Measurements from ENCODE around the gene SLC39A12.
A peak's percentile ranks its signal among the peaks of the same experiment; 100 is the strongest.

The SLC39A12 gene

GRCh38 chr10:17984563-17984962 lies 32.8 kb downstream of the SLC39A12 start:
- DNase-seq (ENCODE audit: low spot score) = no peak
- Histone ChIP-seq H3K4me3 (no peak overlapping the region), H3K27ac (no peak overlapping the region)
- no peak for TF ChIP-seq CTCF (IDR thresholded peaks at IDR 0.05)

- no peak for TF ChIP-seq CTCF (IDR thresholded peaks at IDR 0.05)
- no peak overlapping the region for H3K27ac ChIP-seq
- no peak for DNase-seq (ENCODE audit: low spot score)
- no peak overlapping the region for H3K4me3 ChIP-seq
Observed at GRCh38 chr10:17989908-17990767, 38.4 kb downstream of the SLC39A12 start.

- no peak overlapping the region for H3K4me3 ChIP-seq
- no peak for DNase-seq (ENCODE audit: low spot score)
- no peak for TF ChIP-seq CTCF (IDR thresholded peaks at IDR 0.05)
- no peak overlapping the region for H3K27ac ChIP-seq
Observed at GRCh38 chr10:17992266-17992665, 40.5 kb downstream of the SLC39A12 start.

GRCh38 chr10:17993361-17993760 lies 41.6 kb downstream of the SLC39A12 start:
- no peak for TF ChIP-seq CTCF (IDR thresholded peaks at IDR 0.05)
- H3K27ac ChIP-seq = no peak overlapping the region
- no peak for DNase-seq (ENCODE audit: low spot score)
- no peak overlapping the region for H3K4me3 ChIP-seq

- Histone ChIP-seq H3K4me3 (no peak overlapping the region), H3K27ac (no peak overlapping the region)
- no peak for DNase-seq (ENCODE audit: low spot score)
- TF ChIP-seq CTCF (IDR thresholded peaks at IDR 0.05) = no peak
Observed at GRCh38 chr10:18000601-18001000, 48.9 kb downstream of the SLC39A12 start.

GRCh38 chr10:18005445-18005780 lies 53.7 kb downstream of the SLC39A12 start:
- no peak for TF ChIP-seq CTCF (IDR thresholded peaks at IDR 0.05)
- Histone ChIP-seq H3K27ac (no peak overlapping the region), H3K4me3 (peak overlapping the region; percentile 51)
- no peak for DNase-seq (ENCODE audit: low spot score)

GRCh38 chr10:18005781-18006456 lies 54.2 kb downstream of the SLC39A12 start:
- Histone ChIP-seq H3K27ac (peak overlapping the region in 1 of 2 donors; percentile 27), H3K4me3 (peak overlapping the region; percentile 51)
- no peak for TF ChIP-seq CTCF (IDR thresholded peaks at IDR 0.05)
- DNase-seq (ENCODE audit: low spot score) = no peak
